GM19324 (cell line): Measurements from ENCODE around the gene PIAS1.
"Not testable (repeated sequence)": the region's sequence is repeated elsewhere in the genome, so short reads cannot be mapped to it uniquely, and the experiment has no call there.

Experiments used
- ATAC-seq: cut with Tn5 transposase; IDR thresholded peaks from one replicate; pipeline ENCODE4 v1.9.1; 2021; ENCODE audit warnings: mild to moderate bottlenecking, moderate library complexity; ENCODE audit not compliant: unreplicated experiment, low FRiP score

Gene PIAS1

DNA sequence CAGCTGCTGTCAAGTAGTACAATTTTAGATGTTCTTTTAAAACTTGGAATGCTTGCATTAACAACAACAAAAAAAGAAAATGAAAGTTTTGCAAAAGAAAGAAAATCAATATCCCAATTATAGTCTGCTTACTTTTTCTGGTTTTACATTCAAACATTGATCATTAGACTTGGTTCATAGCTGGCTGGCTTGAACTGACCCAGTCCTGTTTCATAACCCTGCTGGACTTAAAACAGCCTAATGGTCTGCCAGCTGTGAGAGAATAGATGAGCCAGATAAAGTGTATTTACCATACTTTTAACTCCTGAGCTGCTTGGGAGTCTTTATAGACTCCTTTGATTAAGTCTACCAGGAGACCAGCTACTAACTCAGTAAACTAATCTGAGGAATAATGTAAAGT lies 59.2 kb downstream of the PIAS1 start:
- no peak for ATAC-seq

DNA sequence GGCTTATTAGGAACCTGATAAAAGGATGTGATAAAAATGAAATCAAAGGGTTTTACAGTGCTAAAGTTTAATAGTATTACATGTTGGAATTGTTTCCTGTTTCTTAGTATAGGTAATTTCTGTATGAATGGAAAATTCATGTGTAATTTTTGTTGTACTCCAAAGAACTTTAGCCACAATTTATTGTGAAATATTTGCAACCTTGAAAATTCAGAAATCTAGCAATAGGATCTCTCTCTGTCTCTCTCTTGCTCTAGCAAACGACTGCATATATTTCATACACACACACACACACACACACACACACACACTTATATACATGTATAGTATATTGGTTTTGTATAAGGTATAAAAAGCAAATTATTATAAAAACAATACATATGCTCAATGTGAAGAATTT lies 59.6 kb downstream of the PIAS1 start:
- no peak for ATAC-seq

DNA sequence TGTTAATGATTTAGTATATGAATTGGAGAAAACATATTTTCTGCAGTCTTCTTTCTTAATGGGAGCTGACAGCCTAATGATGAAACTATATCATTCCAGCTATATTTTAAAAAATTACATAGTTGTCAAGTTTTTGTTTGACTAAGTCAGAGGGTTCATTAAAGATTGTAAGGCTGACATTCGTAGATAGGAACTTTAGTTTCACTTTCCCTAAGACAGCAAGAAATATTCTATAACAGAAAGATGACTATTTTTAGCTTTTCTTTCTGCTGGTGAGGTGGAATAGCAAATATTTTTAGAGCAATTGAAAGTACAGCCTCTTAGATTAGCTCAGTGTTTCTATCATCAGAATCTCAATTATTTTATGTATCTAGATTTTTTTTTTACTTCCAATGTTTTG lies 60.2 kb downstream of the PIAS1 start:
- ATAC-seq: no peak

DNA sequence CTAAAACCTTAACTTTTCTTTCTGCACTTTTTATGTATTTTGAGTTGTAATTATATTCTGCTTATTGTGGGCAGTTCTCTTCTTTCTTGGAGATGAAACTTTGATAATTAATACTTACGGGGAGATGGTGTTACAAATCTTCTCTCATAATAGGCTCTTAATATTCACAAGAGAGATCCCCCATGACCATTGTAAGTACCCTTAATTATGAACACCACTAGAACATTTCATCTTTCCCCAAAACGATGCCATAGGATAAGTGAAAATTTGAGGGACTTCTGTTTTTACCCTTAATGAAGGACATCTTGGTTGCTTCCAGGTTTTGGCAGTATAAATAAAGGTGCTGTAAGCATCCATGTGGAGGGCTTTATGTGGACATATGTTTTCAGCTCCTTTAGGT lies 60.7 kb downstream of the PIAS1 start:
- no peak for ATAC-seq

DNA sequence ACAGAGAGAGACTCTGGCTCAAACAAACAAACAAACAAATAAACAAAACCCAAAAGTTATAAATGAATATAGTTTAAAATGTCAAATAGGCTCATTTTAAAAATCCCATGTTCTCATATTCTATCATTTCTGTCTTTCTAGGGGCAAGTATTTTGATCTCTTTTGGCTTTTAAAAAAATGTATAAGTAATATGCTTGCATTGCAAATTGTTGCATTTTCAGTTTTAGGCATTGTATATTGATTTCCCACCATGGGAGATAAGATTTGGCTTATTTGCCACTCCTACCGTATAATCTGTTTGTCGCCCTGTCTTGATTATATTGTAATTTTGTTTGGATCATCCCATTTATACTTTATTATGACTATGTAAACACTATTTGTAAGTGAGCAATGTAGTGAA lies 70.6 kb downstream of the PIAS1 start:
- no peak for ATAC-seq

DNA sequence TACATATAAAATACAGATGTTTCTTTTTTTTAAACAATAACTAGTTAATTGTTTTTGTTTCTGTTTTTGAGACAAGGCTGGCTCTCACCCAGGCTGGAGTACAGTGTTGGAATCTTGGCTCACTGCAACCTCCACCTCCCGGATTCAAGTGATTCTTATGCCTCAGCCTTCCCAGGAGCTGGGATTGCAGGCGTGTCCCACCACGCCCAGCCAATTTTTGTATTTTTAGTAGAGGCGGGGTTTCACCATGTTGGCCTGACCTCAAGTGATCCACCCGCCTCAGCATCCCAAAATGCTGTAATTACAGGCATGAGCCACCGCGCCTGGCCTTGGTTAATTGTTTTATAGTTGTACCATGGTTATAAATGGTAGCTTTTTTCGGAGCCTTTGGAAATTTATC lies 72.3 kb downstream of the PIAS1 start:
- no peak for ATAC-seq

DNA sequence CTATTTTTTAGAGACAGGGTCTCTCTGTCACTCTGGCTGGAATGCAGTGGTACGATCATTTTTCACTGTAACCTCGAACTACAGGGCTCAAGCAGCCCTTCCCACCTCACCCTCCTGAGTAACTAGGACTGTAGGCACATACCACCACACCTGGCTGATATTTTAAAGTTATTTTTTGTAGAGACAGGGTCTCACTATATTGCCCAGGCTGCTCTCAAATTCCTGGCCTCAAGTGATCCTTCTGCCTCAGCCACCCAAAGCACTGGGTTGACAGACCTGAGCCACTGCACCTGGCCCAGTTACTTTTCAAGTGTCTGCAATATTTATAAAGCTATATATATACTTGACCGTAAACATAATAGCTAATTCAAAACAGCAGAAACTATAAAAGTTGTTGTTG lies 75.0 kb downstream of the PIAS1 start:
- no peak for ATAC-seq

DNA sequence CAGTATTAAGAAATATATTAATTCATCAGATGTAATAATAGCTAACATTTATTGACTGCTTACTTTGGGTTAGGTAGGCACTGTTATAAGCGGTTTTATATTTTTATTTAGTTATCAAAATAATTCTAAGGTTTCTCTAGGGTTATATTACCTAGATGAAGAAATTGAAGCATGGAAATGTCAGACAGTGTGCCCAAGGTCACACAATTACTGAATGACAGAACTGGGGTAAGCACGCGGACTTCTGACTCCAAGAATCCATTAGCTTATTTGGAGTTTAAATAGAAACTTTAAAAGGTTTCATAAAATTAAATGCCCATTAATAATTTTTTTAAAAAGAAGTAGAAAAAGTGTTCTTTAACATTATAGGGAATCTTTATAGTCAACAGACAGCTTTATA lies 76.7 kb downstream of the PIAS1 start:
- no peak for ATAC-seq

DNA sequence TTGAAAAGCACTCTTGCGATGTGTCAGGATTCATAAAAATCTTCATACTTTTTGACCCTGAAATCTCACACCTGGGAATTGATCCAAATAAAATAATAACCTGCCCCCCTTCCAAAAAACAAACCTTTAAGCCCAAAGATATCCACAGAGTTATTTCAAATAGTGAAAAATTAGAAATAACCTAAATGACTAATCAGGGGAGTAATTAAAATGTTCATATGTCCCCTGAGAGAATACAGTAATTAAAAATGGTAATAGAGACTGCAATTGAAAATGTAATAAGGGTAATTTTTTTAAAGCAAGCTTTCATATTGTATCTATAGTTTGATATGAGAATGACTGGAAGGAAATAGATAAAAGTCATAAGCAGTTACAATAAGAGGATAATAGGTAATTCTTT lies 83.0 kb downstream of the PIAS1 start:
- ATAC-seq: no peak

DNA sequence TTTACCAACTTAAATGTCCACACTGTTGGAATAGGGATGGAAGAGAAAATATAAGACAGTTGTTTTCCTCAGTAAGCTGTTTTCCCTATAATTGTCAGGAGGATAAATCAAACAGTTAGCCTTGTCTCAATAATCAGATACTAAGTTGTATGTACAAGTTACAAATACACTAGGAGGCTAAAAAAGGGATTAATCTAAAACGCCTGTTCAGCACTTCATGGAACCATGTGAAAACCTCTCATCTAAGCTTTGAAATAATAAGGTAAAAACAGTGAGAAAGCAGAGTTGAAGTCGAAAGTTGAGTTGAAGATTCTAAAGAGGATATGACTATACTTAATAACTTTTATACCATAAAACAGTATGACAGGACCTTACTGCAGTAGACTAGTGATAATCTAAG lies 89.0 kb downstream of the PIAS1 start:
- no peak for ATAC-seq

DNA sequence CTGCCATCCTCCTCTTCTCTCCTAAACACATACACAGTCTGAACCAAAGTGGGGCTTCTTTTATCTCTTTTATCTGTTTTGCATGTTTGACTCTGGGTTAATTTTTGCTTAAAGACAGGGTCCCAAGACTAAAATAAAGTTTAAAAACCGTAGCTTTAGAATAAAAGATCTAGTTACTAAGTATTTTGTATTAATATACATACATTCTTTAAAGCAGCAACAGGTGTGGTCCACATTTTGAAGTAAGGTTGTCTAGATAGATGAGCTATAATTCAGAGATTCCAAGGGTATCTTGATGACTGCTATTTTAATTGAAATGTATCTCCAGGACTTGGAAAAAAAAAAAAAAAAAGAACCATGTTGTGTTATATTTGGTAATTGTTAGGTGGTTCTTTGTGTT lies 89.7 kb downstream of the PIAS1 start:
- no peak for ATAC-seq

DNA sequence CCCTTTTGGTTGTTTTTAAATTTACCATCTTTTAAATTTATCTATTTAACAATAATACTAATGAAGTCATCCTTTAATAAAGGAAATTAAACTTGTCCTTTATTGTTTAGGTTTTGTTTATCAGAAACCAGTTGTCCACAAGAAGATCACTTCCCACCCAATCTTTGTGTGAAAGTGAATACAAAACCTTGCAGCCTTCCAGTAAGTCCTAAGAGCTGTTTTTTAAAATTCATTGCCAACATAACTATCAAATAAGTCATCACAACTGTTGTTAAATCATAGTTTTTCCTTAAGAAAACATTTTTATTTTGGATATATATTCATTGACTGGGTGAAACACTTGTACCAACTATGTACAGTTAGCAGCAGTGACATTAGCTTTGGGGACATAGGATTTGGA lies 91.6 kb downstream of the PIAS1 start:
- no peak for ATAC-seq

DNA sequence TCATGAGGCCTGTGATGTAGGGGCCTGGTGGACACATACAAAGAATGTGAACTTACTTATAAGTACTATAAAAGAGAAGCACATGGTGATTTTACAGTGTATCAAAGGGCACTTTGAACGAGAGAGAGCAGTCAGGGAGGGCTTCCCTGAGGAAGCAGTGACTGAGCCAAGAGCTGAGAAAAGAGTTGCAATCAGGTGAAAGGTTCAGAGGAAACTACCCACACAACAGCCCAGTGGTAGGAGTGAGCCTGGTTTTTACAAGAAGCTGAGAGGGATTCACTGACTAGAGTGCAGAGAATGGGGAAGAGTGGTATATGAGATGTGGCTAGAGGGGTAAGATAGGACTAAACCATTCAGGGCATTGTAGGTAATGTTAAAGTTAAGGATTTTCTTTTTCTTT lies 93.9 kb downstream of the PIAS1 start:
- ATAC-seq: no peak

DNA sequence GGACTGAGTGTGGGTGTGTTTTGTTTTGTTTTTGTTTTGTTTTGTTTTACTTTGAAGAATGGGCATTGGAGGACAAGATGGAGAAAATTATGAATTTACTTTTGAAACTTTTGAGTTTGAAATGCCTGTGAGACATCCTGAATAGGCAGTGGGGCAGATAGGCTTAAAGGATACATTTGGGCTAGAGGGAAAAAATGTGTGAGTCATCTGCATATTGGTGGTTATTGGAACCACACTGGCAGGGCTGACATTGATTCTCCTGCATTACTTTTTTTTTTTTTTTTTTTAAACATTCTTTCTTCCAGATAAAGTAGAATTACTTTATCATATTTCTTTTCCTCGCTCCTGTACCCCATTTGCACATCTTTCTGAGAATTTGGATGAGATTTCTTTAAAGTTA lies 94.9 kb downstream of the PIAS1 start:
- ATAC-seq: no peak

DNA sequence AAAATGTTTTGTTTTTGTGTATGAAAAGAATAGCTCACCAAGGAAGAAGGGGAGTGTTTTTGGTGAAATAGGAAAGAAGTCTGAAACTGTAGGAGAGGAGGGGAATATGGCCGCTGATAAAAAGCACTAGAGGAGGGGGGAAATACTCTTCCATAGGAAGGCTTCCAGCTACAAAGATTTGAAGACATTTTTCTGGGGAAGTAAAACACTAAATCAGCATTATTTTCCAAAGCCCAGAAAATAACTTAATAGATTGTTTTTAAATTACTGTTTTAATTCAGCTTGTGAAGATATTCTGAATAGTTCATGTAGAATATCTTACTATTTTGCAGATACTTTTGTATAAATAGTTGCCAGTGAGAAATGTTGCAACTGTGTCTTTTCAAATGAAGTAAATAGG lies 96.1 kb downstream of the PIAS1 start:
- ATAC-seq: no peak

DNA sequence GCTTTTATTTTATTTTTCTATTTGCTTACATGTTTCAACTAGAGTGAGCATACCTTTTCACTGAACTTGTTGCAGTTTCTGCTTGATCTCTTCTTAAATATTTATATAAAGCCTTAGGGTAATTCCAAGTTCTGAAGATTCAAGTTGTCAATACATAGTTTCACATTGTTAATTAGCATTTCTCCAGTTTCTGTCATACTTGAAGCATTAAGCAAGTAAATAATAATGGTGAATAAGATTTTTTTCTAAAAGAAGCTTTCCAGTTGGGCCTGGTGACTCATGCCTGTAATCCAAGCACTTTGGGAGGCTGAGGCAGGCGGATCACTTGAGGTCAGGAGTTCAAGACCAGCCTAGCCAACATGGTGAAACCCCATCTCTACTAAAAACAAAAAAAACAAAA lies 97.2 kb downstream of the PIAS1 start:
- no peak for ATAC-seq

DNA sequence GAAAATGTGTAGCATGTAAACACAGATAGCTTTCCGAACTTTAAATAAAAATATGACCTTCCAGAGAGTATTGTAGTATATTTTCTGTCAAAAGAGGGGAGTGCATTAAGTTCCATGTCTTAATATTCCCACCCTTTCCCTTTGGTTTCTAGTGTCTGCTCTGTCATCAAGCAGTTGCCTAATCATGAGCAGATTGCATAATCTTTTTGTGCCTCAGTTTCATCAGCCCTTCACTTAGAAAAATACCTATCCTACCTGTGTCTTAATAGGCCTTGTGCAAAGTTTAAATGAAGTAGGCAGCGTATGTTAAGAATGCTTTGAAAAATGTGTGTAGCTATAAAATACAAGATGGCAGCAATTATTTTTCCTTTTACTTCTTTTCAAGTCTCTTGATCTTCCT lies 98.2 kb downstream of the PIAS1 start:
- ATAC-seq: no peak

DNA sequence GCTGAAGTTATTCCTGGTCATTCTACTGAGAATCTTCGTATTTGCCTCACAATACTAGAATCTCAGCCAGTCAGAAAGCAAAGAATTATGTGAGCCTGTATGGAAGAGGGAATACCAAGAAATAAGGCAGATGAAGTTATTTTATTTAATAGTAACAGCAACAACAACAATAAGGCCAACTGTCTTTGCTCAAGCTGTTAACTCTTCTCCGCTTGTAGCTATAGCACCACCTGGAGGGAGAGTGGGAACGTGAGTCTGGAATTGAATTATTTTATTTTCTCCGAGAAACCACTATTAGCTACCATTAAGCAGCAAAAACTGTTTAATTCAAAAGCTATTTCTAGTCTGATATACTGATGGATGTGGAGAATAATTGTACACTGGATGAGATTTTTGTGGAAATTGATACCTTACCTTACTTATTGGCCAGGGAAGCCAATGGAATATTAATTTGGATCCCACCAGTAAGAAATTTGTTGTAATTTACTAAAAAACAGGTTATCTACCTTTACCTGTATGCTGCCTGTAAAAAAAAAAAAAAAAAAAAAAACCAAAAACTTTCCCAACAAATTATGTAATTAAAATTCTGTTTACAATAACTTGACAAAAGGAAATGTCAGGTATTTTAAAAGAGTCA lies 100.9 kb downstream of the PIAS1 start:
- no peak for ATAC-seq

DNA sequence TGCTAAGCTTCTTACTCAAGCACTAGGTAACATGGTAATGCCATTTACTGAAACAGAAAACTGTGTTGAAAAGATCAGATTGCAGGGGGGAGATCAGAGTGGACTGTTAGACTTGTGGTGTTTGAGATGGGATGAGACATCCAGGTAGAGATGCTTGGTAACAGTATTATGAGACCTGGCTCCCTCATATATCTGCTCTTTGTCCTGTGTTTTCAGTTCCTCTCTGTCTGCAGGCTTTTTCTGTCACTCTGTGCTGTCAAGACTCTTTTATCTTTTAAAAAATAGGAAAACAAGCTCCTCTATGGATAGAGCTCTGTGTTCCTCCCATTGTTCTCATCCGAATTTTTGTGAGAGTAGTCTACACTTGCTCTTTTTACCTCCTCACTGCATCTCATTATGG lies 103.0 kb downstream of the PIAS1 start:
- no peak for ATAC-seq

DNA sequence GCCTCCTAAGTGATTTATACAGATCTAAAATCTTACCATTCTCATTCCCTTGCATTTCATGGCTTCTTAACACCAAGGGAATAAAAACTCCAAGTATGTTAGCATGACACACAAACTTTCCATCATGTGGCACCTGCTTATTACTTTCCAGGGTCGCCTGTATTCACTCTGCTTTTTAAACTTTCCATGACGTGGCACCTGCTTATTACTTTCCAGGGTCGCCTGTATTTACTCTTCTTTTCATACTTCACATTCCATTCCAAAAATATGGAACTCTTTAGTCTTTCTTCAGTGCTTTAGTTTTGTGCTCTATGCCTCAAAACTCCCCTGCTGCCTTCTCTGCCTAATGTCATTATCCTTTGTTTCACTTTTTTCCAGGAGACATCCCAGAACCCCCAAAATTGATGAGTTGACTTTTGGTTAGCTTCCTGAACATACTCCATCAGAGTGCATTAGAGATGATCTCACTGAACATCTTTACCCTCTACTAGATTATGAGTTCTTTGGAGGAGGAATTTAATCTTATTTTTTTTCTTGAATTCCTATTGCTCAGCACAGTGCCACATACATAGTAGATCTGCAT lies 104.0 kb downstream of the PIAS1 start:
- no peak for ATAC-seq

DNA sequence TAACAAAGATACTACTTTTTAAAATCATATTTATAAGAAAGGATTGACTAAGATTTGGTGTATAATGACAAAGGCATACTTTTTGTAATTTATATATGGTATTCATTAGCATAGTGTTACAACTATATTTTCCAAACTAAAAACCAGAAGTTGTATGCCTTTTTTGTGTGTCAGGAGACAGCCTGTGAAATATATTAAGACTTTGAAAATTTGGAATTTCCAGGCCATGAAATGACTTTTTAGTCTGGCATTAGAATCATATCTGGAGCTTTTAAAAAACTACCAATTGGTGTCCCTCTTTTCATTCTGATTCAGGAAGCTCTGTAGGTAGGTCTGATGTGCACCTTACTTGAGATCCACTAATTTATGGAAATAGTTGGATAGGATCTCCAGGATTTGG lies 109.1 kb downstream of the PIAS1 start:
- ATAC-seq: no peak

DNA sequence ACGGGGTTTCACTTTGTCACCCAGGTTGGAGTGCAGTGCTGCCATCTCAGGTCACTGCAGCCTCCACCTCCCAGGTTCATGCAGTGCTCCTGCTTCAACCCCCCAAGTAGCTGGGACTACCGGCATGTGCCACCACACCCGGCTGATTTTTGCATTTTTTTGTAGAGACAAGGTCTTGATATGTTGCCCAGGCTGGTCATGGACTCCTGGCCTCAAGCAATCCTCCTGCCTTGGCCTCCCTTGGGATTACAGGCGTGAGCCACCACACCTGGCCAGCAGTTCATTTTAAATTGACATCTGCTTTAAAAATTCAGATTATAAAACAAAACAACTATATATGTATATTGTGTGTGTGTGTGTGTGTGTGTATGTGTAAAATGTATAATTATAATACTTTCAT lies 112.7 kb downstream of the PIAS1 start:
- no peak for ATAC-seq

DNA sequence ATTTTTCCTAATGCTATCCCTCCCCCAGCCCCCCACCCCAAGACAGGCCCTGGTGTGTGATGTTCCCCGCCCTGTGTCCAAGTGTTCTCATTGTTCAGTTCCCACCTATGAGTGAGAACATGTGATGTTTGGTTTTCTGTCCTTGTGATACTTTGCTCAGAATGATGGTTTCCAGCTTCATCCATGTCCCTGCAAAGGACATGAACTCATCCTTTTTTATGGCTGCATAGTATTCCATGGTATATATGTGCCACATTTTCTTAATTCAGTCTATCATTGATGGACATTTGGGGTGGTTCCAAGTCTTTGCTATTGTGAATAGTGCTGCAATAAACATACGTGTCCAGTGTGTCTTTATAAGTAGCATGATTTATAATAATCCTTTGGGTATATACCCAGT lies 117.9 kb downstream of the PIAS1 start:
- not testable (repeated sequence) for ATAC-seq
